Duodenal mucosa (tissue), 2 donors: Measurements from ENCODE around the gene GALNT18.

Experiments
- H3K27ac ChIP-seq: one replicate; pipeline ENCODE4 v1.7.0; 2013; ENCODE audit warnings: low read depth, low read length
- H3K27me3 ChIP-seq, 2 donors: one replicate each; pipeline ENCODE4 v1.7.0; 2013; ENCODE audit warnings: low read length in 2 of 2, control low read depth in 1 of 2; ENCODE audit not compliant: insufficient read depth in 2 of 2, control insufficient read depth in 1 of 2
- H3K36me3 ChIP-seq, 2 donors: one replicate each; pipeline ENCODE4 v1.7.0; 2013; ENCODE audit warnings: low read length in 2 of 2, control low read depth in 1 of 2; ENCODE audit not compliant: insufficient read depth in 2 of 2, control insufficient read depth in 1 of 2
- H3K4me1 ChIP-seq, 2 donors: one replicate each; pipeline ENCODE4 v1.7.0; 2013; ENCODE audit warnings: low read length in 2 of 2, control low read depth in 1 of 2; ENCODE audit not compliant: insufficient read depth in 2 of 2, control insufficient read depth in 1 of 2
- H3K4me3 ChIP-seq, 2 donors: one replicate each; pipeline ENCODE4 v1.7.0; 2013; ENCODE audit warnings: low read length in 2 of 2, low read depth in 1 of 2
- H3K9ac ChIP-seq, 2 donors: one replicate each; pipeline ENCODE4 v1.7.0; 2013; ENCODE audit warnings: low read length in 2 of 2, low read depth in 1 of 2
- H3K9me3 ChIP-seq, 2 donors: one replicate each; pipeline ENCODE4 v1.7.0; 2013; ENCODE audit warnings: low read length in 2 of 2, control low read depth in 1 of 2; ENCODE audit not compliant: control insufficient read depth in 1 of 2

GALNT18 gene

GRCh38 chr11:11411401-11411985 is 210.3 kb downstream of the GALNT18 start:
- H3K4me1 ChIP-seq: no peaks in the 10 kb centered on the region
- no peak overlapping the region for H3K27ac ChIP-seq
- H3K9me3 ChIP-seq: no peaks in the 10 kb centered on the region
- H3K9ac ChIP-seq: no peak overlapping the region
- H3K27me3 ChIP-seq: no peaks in the 10 kb centered on the region
- H3K36me3 ChIP-seq: no peaks in the 10 kb centered on the region
- H3K4me3 ChIP-seq: no peak overlapping the region

- H3K9me3 ChIP-seq: no peaks in the 10 kb centered on the region
- no peak overlapping the region for H3K9ac ChIP-seq
- no peaks in the 10 kb centered on the region for H3K27me3 ChIP-seq
- no peaks in the 10 kb centered on the region for H3K4me1 ChIP-seq
- no peak overlapping the region for H3K4me3 ChIP-seq
- H3K27ac ChIP-seq: no peak overlapping the region
- H3K36me3 ChIP-seq: no peaks in the 10 kb centered on the region
These were observed 211.9 kb downstream of the GALNT18 start for GRCh38 chr11:11409901-11410300.

GRCh38 chr11:11409224-11409623 is 212.6 kb downstream of the GALNT18 start:
- Histone ChIP-seq H3K36me3 (no peaks in the 10 kb centered on the region), H3K27me3 (peaks cover 0 to 6% of the 10 kb centered on the region in 2 donors)

GRCh38 chr11:11408436-11409221 is 213.2 kb downstream of the GALNT18 start:
- no peaks in the 10 kb centered on the region for H3K9me3 ChIP-seq
- no peak overlapping the region for H3K9ac ChIP-seq
- H3K4me3 ChIP-seq: no peak overlapping the region
- no peaks in the 10 kb centered on the region for H3K36me3 ChIP-seq
- H3K27ac ChIP-seq: no peak overlapping the region
- peaks cover 0 to 4% of the 10 kb centered on the region in 2 donors for H3K4me1 ChIP-seq
- H3K27me3 ChIP-seq: peaks cover 0 to 9% of the 10 kb centered on the region in 2 donors

More at GRCh38 chr11:11409224-11409623, 212.6 kb downstream of the GALNT18 start:
- Histone ChIP-seq H3K27ac (no peak overlapping the region), H3K4me3 (no peak overlapping the region), H3K4me1 (peaks cover 0 to 2% of the 10 kb centered on the region in 2 donors), H3K9me3 (no peaks in the 10 kb centered on the region), H3K9ac (no peak overlapping the region)

- Histone ChIP-seq H3K36me3 (no peaks in the 10 kb centered on the region), H3K4me3 (no peak overlapping the region), H3K27me3 (peaks cover 3 to 12% of the 10 kb centered on the region in 2 donors), H3K9me3 (no peaks in the 10 kb centered on the region), H3K27ac (no peak overlapping the region), H3K9ac (no peak overlapping the region), H3K4me1 (peaks cover 0 to 4% of the 10 kb centered on the region in 2 donors)
These were observed 214.1 kb downstream of the GALNT18 start for GRCh38 chr11:11407763-11408084.

- peaks cover 3 to 12% of the 10 kb centered on the region in 2 donors for H3K27me3 ChIP-seq
- no peak overlapping the region for H3K27ac ChIP-seq
- no peak overlapping the region for H3K9ac ChIP-seq
- no peaks in the 10 kb centered on the region for H3K36me3 ChIP-seq
- H3K4me3 ChIP-seq: no peak overlapping the region
- no peaks in the 10 kb centered on the region for H3K9me3 ChIP-seq
- H3K4me1 ChIP-seq: peaks cover 0 to 4% of the 10 kb centered on the region in 2 donors
These were observed 214.6 kb downstream of the GALNT18 start for GRCh38 chr11:11407065-11407762.

GRCh38 chr11:11406652-11407051 is 215.2 kb downstream of the GALNT18 start:
- H3K36me3 ChIP-seq: no peaks in the 10 kb centered on the region
- peaks cover 0 to 4% of the 10 kb centered on the region in 2 donors for H3K4me1 ChIP-seq
- H3K4me3 ChIP-seq: no peak overlapping the region
- no peak overlapping the region for H3K9ac ChIP-seq
- peaks cover 3 to 12% of the 10 kb centered on the region in 2 donors for H3K27me3 ChIP-seq
- H3K9me3 ChIP-seq: no peaks in the 10 kb centered on the region
- no peak overlapping the region for H3K27ac ChIP-seq

- H3K27me3 ChIP-seq: peaks cover 7 to 12% of the 10 kb centered on the region in 2 donors
- no peak overlapping the region for H3K27ac ChIP-seq
- H3K36me3 ChIP-seq: no peaks in the 10 kb centered on the region
- H3K9ac ChIP-seq: no peak overlapping the region
- no peaks in the 10 kb centered on the region for H3K9me3 ChIP-seq
- H3K4me1 ChIP-seq: peaks cover 0 to 4% of the 10 kb centered on the region in 2 donors
- H3K4me3 ChIP-seq: no peak overlapping the region
These were observed 217.8 kb downstream of the GALNT18 start for GRCh38 chr11:11403763-11404725.

- Histone ChIP-seq H3K9me3 (no peaks in the 10 kb centered on the region), H3K27me3 (peaks cover 7 to 12% of the 10 kb centered on the region in 2 donors), H3K27ac (no peak overlapping the region), H3K4me3 (no peak overlapping the region), H3K36me3 (no peaks in the 10 kb centered on the region), H3K4me1 (peaks cover 0 to 4% of the 10 kb centered on the region in 2 donors), H3K9ac (no peak overlapping the region)
These were observed 219.8 kb downstream of the GALNT18 start for GRCh38 chr11:11401960-11402535.
